Measurements from ENCODE around the gene CDC5L.

- TF ChIP-seq EP300 (IDR thresholded peaks at IDR 0.05; ENCODE audit: borderline replicate concordance in 1 of 2, low read depth in 1 of 2, low read length in 1 of 2) (no peak), MAX (IDR thresholded peaks at IDR 0.05; ENCODE audit: low read depth) (no peak), FOXM1 (IDR thresholded peaks at IDR 0.05; ENCODE audit: low read depth) (no peak), MXI1 (IDR thresholded peaks at IDR 0.05; ENCODE audit: low read depth, low read length) (no peak), MEF2A (IDR thresholded peaks at IDR 0.05; ENCODE audit: borderline replicate concordance, low read depth) (no peak), CTCF (IDR thresholded peaks at IDR 0.05) (no peak), ZBTB33 (IDR thresholded peaks at IDR 0.05; ENCODE audit: borderline replicate concordance, low read depth) (no peak), TEAD4 (IDR thresholded peaks at IDR 0.05; ENCODE audit: borderline replicate concordance, insufficient read depth) (no peak), REST (IDR thresholded peaks at IDR 0.05; ENCODE audit: low read depth, low read length) (no peak), POLR2AphosphoS5 (IDR thresholded peaks at IDR 0.05; ENCODE audit: low read depth, low read length) (no peak), GABPA (IDR thresholded peaks at IDR 0.05; ENCODE audit: low read depth) (no peak)
Observed at GRCh38 chr6:44471271-44471981, 83.9 kb downstream of the CDC5L start.

Data from SK-N-SH (cell line).